GM12878 (cell line): ENCODE measurements around the gene PRPF38A. TPM values are rescaled to one million over a fixed set of nuclear protein-coding genes. Genes with fewer than 3 reads are reported as not detected.

Source experiments
- ATAC-seq: fragments of 200-7000 bp; cut with Tn5 transposase; 3 replicates; pipeline ENCODE4 v1.9.1; 2020; ENCODE audit warnings: mild to moderate bottlenecking, moderate library complexity
- BruUV-seq: library from RNA; stranded (reverse); fragments of 400-500 nt; replicated peaks from 2 replicates; lab custom pipeline; 2021; lab: Mats Ljungman, UMichigan
- CTCF ChIA-PET: fragments of 300-600 bp; sonication (Branson Sonifier 250); formaldehyde crosslinking; extraction: SDS; loops from one replicate; lab custom pipeline; 2021; ENCODE audit warnings: inconsistent platforms; lab: Yijun Ruan, JAX
- POLR2A ChIA-PET: fragments of 350-600 bp; formaldehyde crosslinking; extraction: SDS; loops from one replicate; lab custom pipeline; 2021; ENCODE audit warnings: inconsistent platforms; lab: Charles Lee
- RAD21 ChIA-PET: fragments of 300-600 bp; sonication (Branson Sonifier 250); formaldehyde crosslinking; loops from one replicate; lab custom pipeline; 2023; ENCODE audit warnings: antibody characterized with exemption; ENCODE audit not compliant: unreplicated experiment; lab: Charles Lee
- SMC1A ChIA-PET: fragments of 300-600 bp; sonication (Branson Sonifier 250); formaldehyde crosslinking; loops from one replicate; lab custom pipeline; 2023; ENCODE audit not compliant: unreplicated experiment, uncharacterized antibody; lab: Charles Lee
- DNase-seq: peaks from one replicate; pipeline ENCODE4 v3.0.0-alpha.2; 2011; ENCODE audit warnings: low read depth, low spot score
- FAIRE-seq: peaks from 3 replicates; lab custom pipeline; 2011; peaks lifted over from hg19 to GRCh38; lab: Jason Lieb, UNC
- H2AFZ ChIP-seq: 2 replicates; pipeline ENCODE4 v1.6.0; 2011; ENCODE audit warnings: low read depth, low read length, control low read depth; ENCODE audit not compliant: control insufficient read depth
- H3K27ac ChIP-seq: 2 replicates; pipeline ENCODE4 v1.5.1; 2011; ENCODE audit warnings: control low read depth; ENCODE audit not compliant: control insufficient read depth, insufficient read depth
- H3K27me3 ChIP-seq, 2 experiments: replicated peaks in 1 of 2; 2 replicates each; pipeline versions ENCODE4 v1.6.0 to v1.6.1; 2011; ENCODE audit warnings: low read length in 1 of 2; ENCODE audit not compliant: control insufficient read depth in 2 of 2, insufficient read depth in 2 of 2
- H3K36me3 ChIP-seq, 2 experiments: 2 replicates each; pipeline ENCODE4 v1.5.1; 2011; ENCODE audit warnings: low read length in 1 of 2; ENCODE audit not compliant: control insufficient read depth in 2 of 2, insufficient read depth in 2 of 2
- H3K4me1 ChIP-seq: 2 replicates; pipeline ENCODE4 v1.6.1; 2011; ENCODE audit warnings: mild to moderate bottlenecking, low read length, moderate library complexity, mixed read lengths; ENCODE audit not compliant: control insufficient read depth, insufficient read depth
- H3K4me2 ChIP-seq: 2 replicates; pipeline ENCODE4 v1.6.0; 2011; ENCODE audit warnings: control low read depth; ENCODE audit not compliant: control insufficient read depth, insufficient read depth
- H3K4me3 ChIP-seq: fragments of 200-600 bp; sonication (generic); 2 replicates; pipeline ENCODE4 v1.5.1; 2016
- H3K79me2 ChIP-seq: 2 replicates; pipeline ENCODE4 v1.6.0; 2011; ENCODE audit warnings: low read length; ENCODE audit not compliant: control insufficient read depth, insufficient read depth
- H3K9ac ChIP-seq: 2 replicates; pipeline ENCODE4 v1.8.0; 2011; ENCODE audit warnings: low read length, control low read depth, mixed read lengths; ENCODE audit not compliant: control insufficient read depth, insufficient read depth
- H3K9me3 ChIP-seq: replicated peaks from 3 replicates; pipeline ENCODE4 v1.5.1; 2011; ENCODE audit warnings: mild to moderate bottlenecking, low read length; ENCODE audit not compliant: control insufficient read depth, insufficient read depth
- H4K20me1 ChIP-seq: 2 replicates; pipeline ENCODE4 v1.6.0; 2011; ENCODE audit not compliant: control insufficient read depth, insufficient read depth
- CHD2 ChIP-seq: IDR thresholded peaks from 2 replicates; pipeline ENCODE4 v1.6.1; 2011; ENCODE audit warnings: low read depth, low read length, improper control_type of control experiment, borderline replicate concordance
- EP300 ChIP-seq, 2 experiments: fragments of 150-350 bp in 1 of 2; IDR thresholded peaks; 2 replicates each; pipeline ENCODE4 v1.6.1; 2011 to 2012; ENCODE audit warnings: low read depth in 2 of 2, low read length in 2 of 2, borderline replicate concordance in 1 of 2, improper control_type of control experiment in 1 of 2, inconsistent platforms in 1 of 2; ENCODE audit not compliant: control insufficient read depth in 1 of 2
- HDAC2 ChIP-seq: fragments of 200-600 bp; sonication (generic); IDR thresholded peaks from 2 replicates; pipeline ENCODE4 v1.6.1; 2017
- MLLT1 ChIP-seq: fragments of 450-650 bp; IDR thresholded peaks from 2 replicates; pipeline ENCODE4 v1.6.1; 2016; ENCODE audit warnings: mild to moderate bottlenecking
- MXI1 ChIP-seq: fragments of 150-350 bp; IDR thresholded peaks from 2 replicates; pipeline ENCODE4 v1.6.1; 2011; ENCODE audit warnings: low read depth, mild to moderate bottlenecking, inconsistent platforms, low read length, improper control_type of control experiment
- PML ChIP-seq: IDR thresholded peaks from 2 replicates; pipeline ENCODE4 v1.6.1; 2012; ENCODE audit warnings: low read length, inconsistent platforms
- POLR2A ChIP-seq: IDR thresholded peaks from 2 replicates; pipeline ENCODE4 v1.6.1; 2011; ENCODE audit warnings: low read depth, mild to moderate bottlenecking, low read length
- RBBP5 ChIP-seq: fragments of 200-600 bp; sonication (generic); conservative IDR thresholded peaks from 2 replicates; pipeline ENCODE4 v1.6.1; 2016
- SMC3 ChIP-seq: IDR thresholded peaks from 2 replicates; pipeline ENCODE4 v1.6.1; 2011; ENCODE audit warnings: low read length, improper control_type of control experiment, borderline replicate concordance
- SUPT20H ChIP-seq: IDR thresholded peaks from 2 replicates; pipeline ENCODE4 v1.6.1; 2011; ENCODE audit warnings: low read depth, mild to moderate bottlenecking, low read length, moderate library complexity, borderline replicate concordance; ENCODE audit not compliant: control insufficient read depth
- TAF1 ChIP-seq: IDR thresholded peaks from 2 replicates; pipeline ENCODE4 v1.6.1; 2011; ENCODE audit warnings: mild to moderate bottlenecking, low read depth, low read length, borderline replicate concordance
- TCF3 ChIP-seq: IDR thresholded peaks from 2 replicates; pipeline ENCODE4 v1.6.1; 2012; ENCODE audit warnings: low read depth, mild to moderate bottlenecking, low read length, borderline replicate concordance; ENCODE audit not compliant: insufficient read depth
- YBX1 ChIP-seq: fragments of 450-650 bp; IDR thresholded peaks from 2 replicates; pipeline ENCODE4 v1.6.1; 2016; ENCODE audit warnings: antibody characterized with exemption
- ZNF207 ChIP-seq: fragments of 450-650 bp; IDR thresholded peaks from 2 replicates; pipeline ENCODE4 v1.6.1; 2014; ENCODE audit warnings: antibody characterized with exemption, mild to moderate bottlenecking, borderline replicate concordance
- WGBS: methylation state at CpG from one replicate; pipeline ENCODE4 v1.1.6; 2016; ENCODE audit warnings: low lambda C conversion rate; ENCODE audit not compliant: insufficient replicate concordance, insufficient coverage; ENCODE audit errors: missing lambda C conversion rate; 5-methylcytosine and 5-hydroxymethylcytosine counted together
- in situ Hi-C: fragments of 300-500 bp; cut with MboI; formaldehyde crosslinking; loops from 9 replicates; pipeline ENCODE4 v1.14.3; 2018; ENCODE audit warnings: mixed read lengths
- intact Hi-C: fragments of 100-400 bp; cut with micrococcal nuclease; formaldehyde crosslinking; loops from one replicate; pipeline ENCODE4 v1.14.2; 2022; ENCODE audit not compliant: unreplicated experiment
- polyA plus RNA-seq, 11 experiments: library from polyadenylated mRNA; depleted of rRNA in 4 of 11; unstranded in 6 of 11; stranded (reverse) in 5 of 11; fragments of >200 nt; fragmentation: Nextera tagmentation in 4 of 11; fragmentation: Illumina TruSeq in 1 of 11; extraction: Ambion mirVana in 4 of 11; extraction: Trizol in 1 of 11; gene quantifications; 1 replicate in 1 of 11; 2 replicates in 10 of 11; pipeline versions ENCODE4 v1.2.1 to v1.2.3, GENCODE V29; 2011 to 2016; ENCODE audit warnings: inconsistent platforms in 2 of 11, missing spikeins in 2 of 11, low read depth in 1 of 11
- total RNA-seq, 4 experiments: library from RNA; depleted of rRNA in 3 of 4; stranded (reverse); fragments of >200 nt in 3 of 4; fragmentation: Illumina TruSeq in 1 of 4; extraction: Trizol in 1 of 4; gene quantifications; 2 replicates each; pipeline versions ENCODE4 v1.2.1 to v1.2.3, GENCODE V29; 2013 to 2021
- TF ChIP-seq, protein P1 (sequence below): fragments of 450-650 bp; IDR thresholded peaks from 2 replicates; pipeline ENCODE4 v1.6.1; 2017; ENCODE audit warnings: mild to moderate bottlenecking, low read depth, inconsistent platforms; ENCODE audit not compliant: poor library complexity, severe bottlenecking

Gene PRPF38A
- total and polyA plus RNA-seq, 10 of the 15 experiments (the other 5 are each of a cell fraction or from before 2014, with no cell fraction given), result 31.6 to 117 (median 77.7) TPM

GRCh38 chr1:52423771-52424170 is 19.4 kb downstream of the PRPF38A start:
- H3K4me2 ChIP-seq, result no peak overlapping the region
- no peaks in the 10 kb centered on the region for H3K9me3 ChIP-seq
- ChIA-PET RAD21 (interaction anchor here (1.6 kb wide), 1 partner anchor 54 kb away, joined by 3 read pairs; no protein-coding TSS in a partner anchor), SMC1A (interaction anchor here (0.6 kb wide), 1 partner anchor 191 kb away, joined by 3 read pairs; no protein-coding TSS in a partner anchor)
- WGBS, result 31% methylated on average over 9 of the region's 9 CpGs
- no peaks in the 10 kb centered on the region for H3K4me1 ChIP-seq
- DNase-seq (no peak), ATAC-seq (no peak), FAIRE-seq (no peak)
- in situ Hi-C loops, result no loop called here
- H3K27me3 ChIP-seq, result no peaks in the 10 kb centered on the region
- H3K79me2 ChIP-seq, result no peaks in the 10 kb centered on the region
- no peak overlapping the region for H3K4me3 ChIP-seq
- TF ChIP-seq ZNF207 (no peak), HDAC2 (no peak), TCF3 (no peak), POLR2A (peak; percentile 35; the same call in 1 of the 2 replicates), EP300 (IDR thresholded peaks at IDR 0.05; ENCODE audit: borderline replicate concordance in 1 of 2, control insufficient read depth in 1 of 2, low read depth in 2 of 2, low read length in 2 of 2) (no peak), TAF1 (no peak)
- TF ChIP-seq, all 136 proteins: peak for 1
- intact Hi-C loops, result no loop called here
- Histone ChIP-seq H3K36me3 (peaks cover 0 to 7% of the 10 kb centered on the region in 2 experiments; a peak in 2 of 4 replicates), H4K20me1 (no peaks in the 10 kb centered on the region), H2AFZ (no peak overlapping the region), H3K9ac (no peak overlapping the region), H3K27ac (no peak overlapping the region)
- ChIA-PET POLR2A (no interaction called here), CTCF (no interaction called here)
- no TSS peak for BruUV-seq

- no peak overlapping the region for H3K4me2 ChIP-seq
- in situ Hi-C loops (no loop called here), intact Hi-C loops (no loop called here)
- no peak overlapping the region for H2AFZ ChIP-seq
- SMC1A ChIA-PET, result no interaction called here
- no peaks in the 10 kb centered on the region for H3K27me3 ChIP-seq
- H3K27ac ChIP-seq, result no peak overlapping the region
- no peaks in the 10 kb centered on the region for H3K9me3 ChIP-seq
- FAIRE-seq, result no peak
- no peak overlapping the region for H3K4me3 ChIP-seq
- no peak overlapping the region for H3K9ac ChIP-seq
- CTCF ChIA-PET, result no interaction called here
- H3K36me3 ChIP-seq, result peaks cover 0 to 7% of the 10 kb centered on the region in 2 experiments; a peak in 2 of 4 replicates
- no peaks in the 10 kb centered on the region for H4K20me1 ChIP-seq
- RAD21 ChIA-PET, result interaction anchor here (1.6 kb wide), 1 partner anchor 53 kb away, joined by 3 read pairs; no protein-coding TSS in a partner anchor
- DNase-seq, result no peak
- H3K79me2 ChIP-seq, result no peaks in the 10 kb centered on the region
- peak; percentile 34 for ATAC-seq
- no TSS peak for BruUV-seq
- POLR2A ChIA-PET, result no interaction called here
- no peaks in the 10 kb centered on the region for H3K4me1 ChIP-seq
- no peak for TF ChIP-seq MLLT1
- no peak for TF ChIP-seq YBX1
- TF ChIP-seq, protein P1, sequence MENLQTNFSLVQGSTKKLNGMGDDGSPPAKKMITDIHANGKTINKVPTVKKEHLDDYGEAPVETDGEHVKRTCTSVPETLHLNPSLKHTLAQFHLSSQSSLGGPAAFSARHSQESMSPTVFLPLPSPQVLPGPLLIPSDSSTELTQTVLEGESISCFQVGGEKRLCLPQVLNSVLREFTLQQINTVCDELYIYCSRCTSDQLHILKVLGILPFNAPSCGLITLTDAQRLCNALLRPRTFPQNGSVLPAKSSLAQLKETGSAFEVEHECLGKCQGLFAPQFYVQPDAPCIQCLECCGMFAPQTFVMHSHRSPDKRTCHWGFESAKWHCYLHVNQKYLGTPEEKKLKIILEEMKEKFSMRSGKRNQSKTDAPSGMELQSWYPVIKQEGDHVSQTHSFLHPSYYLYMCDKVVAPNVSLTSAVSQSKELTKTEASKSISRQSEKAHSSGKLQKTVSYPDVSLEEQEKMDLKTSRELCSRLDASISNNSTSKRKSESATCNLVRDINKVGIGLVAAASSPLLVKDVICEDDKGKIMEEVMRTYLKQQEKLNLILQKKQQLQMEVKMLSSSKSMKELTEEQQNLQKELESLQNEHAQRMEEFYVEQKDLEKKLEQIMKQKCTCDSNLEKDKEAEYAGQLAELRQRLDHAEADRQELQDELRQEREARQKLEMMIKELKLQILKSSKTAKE, result no peak
- no peak for TF ChIP-seq SMC3
- no peak for TF ChIP-seq PML
- TF ChIP-seq MXI1, result no peak
- TF ChIP-seq SUPT20H, result no peak
- no peak for TF ChIP-seq CHD2
- no peak for TF ChIP-seq RBBP5
Measured at GRCh38 chr1:52424231-52424636, 19.8 kb downstream of the PRPF38A start.
